Cardiac muscle cell (in vitro differentiated cells and primary cell): ENCODE measurements around the gene MAD1L1. TPM values are rescaled to one million over a fixed set of nuclear protein-coding genes. Genes with fewer than 3 reads are reported as not detected.

Source experiments
- DNase-seq, 2 donors: peaks; one replicate each; pipeline versions ENCODE4 v3.0.0 to v3.0.0-alpha.2; 2010 to 2017; ENCODE audit warnings: low read depth in 1 of 2, low spot score in 1 of 2
- H3K27ac ChIP-seq: fragments of 200-600 bp; sonication (generic); 2 replicates; pipeline ENCODE4 v1.5.1; 2016
- H3K27me3 ChIP-seq: fragments of 200-600 bp; sonication (generic); 2 replicates; pipeline ENCODE4 v1.6.0; 2016; ENCODE audit warnings: control low read depth
- H3K36me3 ChIP-seq: fragments of 200-600 bp; sonication (generic); 2 replicates; pipeline ENCODE4 v1.5.1; 2016; ENCODE audit warnings: control low read depth
- H3K4me1 ChIP-seq: fragments of 200-600 bp; sonication (generic); 2 replicates; pipeline ENCODE4 v1.8.1; 2017; ENCODE audit warnings: low read depth, mild to moderate bottlenecking, mixed run types
- H3K4me3 ChIP-seq: fragments of 200-600 bp; sonication (generic); 2 replicates; pipeline ENCODE4 v1.5.1; 2016; ENCODE audit warnings: mild to moderate bottlenecking
- H3K9me3 ChIP-seq: fragments of 200-600 bp; sonication (generic); 2 replicates; pipeline ENCODE4 v1.5.1; 2017; ENCODE audit warnings: low read depth, mild to moderate bottlenecking, control low read depth
- CTCF ChIP-seq: IDR thresholded peaks from 2 replicates; pipeline ENCODE4 v1.5.1; 2012; ENCODE audit warnings: low read depth, mild to moderate bottlenecking, low read length
- polyA plus RNA-seq: library from polyadenylated mRNA; unstranded; fragments of >200 nt; fragmentation: Nextera tagmentation; extraction: Ambion mirVana; gene quantifications from 2 replicates; pipeline ENCODE4 v1.2.1, GENCODE V29; 2016
- total RNA-seq: library from RNA; depleted of rRNA; stranded (reverse); fragments of >200 nt; gene quantifications from 2 replicates; pipeline ENCODE4 v1.2.3, GENCODE V29; 2016

Gene MAD1L1
- total and polyA plus RNA-seq, 2 experiments from 2014 or later = 38.3 to 56.2 TPM

- no peaks in the 10 kb centered on the region for H3K36me3 ChIP-seq
- H3K4me3 ChIP-seq = no peak overlapping the region
- H3K27ac ChIP-seq = no peak overlapping the region
- H3K4me1 ChIP-seq = peaks cover 7% of the 10 kb centered on the region
- no peaks in the 10 kb centered on the region for H3K27me3 ChIP-seq
- TF ChIP-seq CTCF = no peak
- H3K9me3 ChIP-seq = no peaks in the 10 kb centered on the region
- DNase-seq = no peak
These were observed 220.5 kb downstream of the MAD1L1 start for GRCh38 chr7:2012044-2012900.

- no peak for TF ChIP-seq CTCF
- no peak overlapping the region for H3K4me3 ChIP-seq
- H3K36me3 ChIP-seq = no peaks in the 10 kb centered on the region
- DNase-seq = no peak
- H3K9me3 ChIP-seq = no peaks in the 10 kb centered on the region
- H3K27me3 ChIP-seq = no peaks in the 10 kb centered on the region
- peaks cover 7% of the 10 kb centered on the region for H3K4me1 ChIP-seq
- no peak overlapping the region for H3K27ac ChIP-seq
These were observed 221.3 kb downstream of the MAD1L1 start for GRCh38 chr7:2011266-2012043.

- no peaks in the 10 kb centered on the region for H3K27me3 ChIP-seq
- DNase-seq = no peak
- peaks cover 7% of the 10 kb centered on the region for H3K4me1 ChIP-seq
- no peak overlapping the region for H3K27ac ChIP-seq
- H3K4me3 ChIP-seq = no peak overlapping the region
- no peak for TF ChIP-seq CTCF
- no peaks in the 10 kb centered on the region for H3K9me3 ChIP-seq
- H3K36me3 ChIP-seq = no peaks in the 10 kb centered on the region
These were observed 222.0 kb downstream of the MAD1L1 start for GRCh38 chr7:2010551-2011265.

GRCh38 chr7:2010101-2010500, 222.6 kb downstream of the MAD1L1 start:
- DNase-seq = no peak
- Histone ChIP-seq H3K27ac (no peak overlapping the region), H3K27me3 (no peaks in the 10 kb centered on the region), H3K4me1 (peaks cover 7% of the 10 kb centered on the region), H3K9me3 (no peaks in the 10 kb centered on the region), H3K36me3 (no peaks in the 10 kb centered on the region), H3K4me3 (no peak overlapping the region)
- TF ChIP-seq CTCF = no peak

GRCh38 chr7:2009541-2010001, 223.2 kb downstream of the MAD1L1 start:
- H3K4me3 ChIP-seq = no peak overlapping the region
- peaks cover 7% of the 10 kb centered on the region for H3K4me1 ChIP-seq
- TF ChIP-seq CTCF = no peak
- no peaks in the 10 kb centered on the region for H3K9me3 ChIP-seq
- no peaks in the 10 kb centered on the region for H3K36me3 ChIP-seq
- no peak for DNase-seq
- no peaks in the 10 kb centered on the region for H3K27me3 ChIP-seq
- H3K27ac ChIP-seq = no peak overlapping the region
